H1 (cell line): ENCODE data around the gene CCDC8. TPM values are rescaled to one million over a fixed set of nuclear protein-coding genes. Genes with fewer than 3 reads are reported as not detected.

Experiments used
- CTCF ChIA-PET: fragments of 300-600 bp; sonication (Branson Sonifier 250); formaldehyde crosslinking; loops from one replicate; lab custom pipeline; 2021; ENCODE audit not compliant: partially characterized antibody; lab: Charles Lee
- POLR2A ChIA-PET: fragments of 300-600 bp; sonication (Branson Sonifier 250); formaldehyde crosslinking; loops from one replicate; lab custom pipeline; 2021; ENCODE audit warnings: inconsistent platforms; ENCODE audit not compliant: partially characterized antibody; lab: Charles Lee
- DNase-seq, 2 experiments: peaks; one replicate each; pipeline versions ENCODE4 v3.0.0 to v3.0.0-alpha.2; 2010 to 2022; ENCODE audit warnings: low spot score in 2 of 2, low read depth in 1 of 2, mixed read lengths in 1 of 2
- FAIRE-seq: peaks from 2 replicates; lab custom pipeline; 2011; peaks lifted over from hg19 to GRCh38; lab: Jason Lieb, UNC
- H2AFZ ChIP-seq: 2 replicates; pipeline ENCODE4 v1.8.1; 2012; ENCODE audit warnings: low read length, inconsistent platforms
- H2AK5ac ChIP-seq: 2 replicates; pipeline ENCODE4 v1.6.1; 2013; ENCODE audit warnings: low read depth, low read length
- H2BK120ac ChIP-seq: replicated peaks from 2 replicates; pipeline ENCODE3; 2013; ENCODE audit warnings: low read depth, low read length, inconsistent platforms
- H2BK12ac ChIP-seq: 2 replicates; pipeline ENCODE4 v1.6.1; 2013; ENCODE audit warnings: low read depth, low read length
- H2BK15ac ChIP-seq: 2 replicates; pipeline ENCODE4 v1.6.1; 2013; ENCODE audit warnings: low read length
- H2BK20ac ChIP-seq: 2 replicates; pipeline ENCODE4 v1.6.1; 2013; ENCODE audit warnings: low read length
- H2BK5ac ChIP-seq: 2 replicates; pipeline ENCODE4 v1.6.1; 2013; ENCODE audit warnings: low read depth, low read length
- H3K14ac ChIP-seq: 2 replicates; pipeline ENCODE4 v1.6.1; 2013; ENCODE audit warnings: inconsistent platforms; ENCODE audit not compliant: insufficient read length
- H3K18ac ChIP-seq: 2 replicates; pipeline ENCODE4 v1.6.1; 2013; ENCODE audit warnings: low read length; ENCODE audit errors: extremely low read depth
- H3K23ac ChIP-seq: 2 replicates; pipeline ENCODE4 v1.6.1; 2013; ENCODE audit warnings: inconsistent platforms; ENCODE audit not compliant: insufficient read length
- H3K23me2 ChIP-seq: 2 replicates; pipeline ENCODE4 v1.6.1; 2013; ENCODE audit warnings: low read depth, low read length
- H3K27ac ChIP-seq: 2 replicates; pipeline ENCODE4 v1.6.1; 2011; ENCODE audit warnings: low read depth, low read length, inconsistent platforms
- H3K27me3 ChIP-seq, 4 experiments: replicated peaks in 1 of 4; 1 replicate in 1 of 4; 2 replicates in 3 of 4; pipeline versions ENCODE4 v1.6.1 to v1.8.1; 2011 to 2013; ENCODE audit warnings: low read length in 3 of 4, mild to moderate bottlenecking in 3 of 4, inconsistent platforms in 2 of 4, mixed read lengths in 2 of 4, moderate library complexity in 1 of 4; ENCODE audit not compliant: control insufficient read depth in 3 of 4, insufficient read depth in 3 of 4; ENCODE audit errors: extremely low read depth in 1 of 4
- H3K36me3 ChIP-seq, 4 experiments: 2 replicates each; pipeline versions ENCODE4 v1.6.1 to v1.8.1; 2011 to 2013; ENCODE audit warnings: mild to moderate bottlenecking in 4 of 4, low read length in 3 of 4, moderate library complexity in 2 of 4, control low read depth in 1 of 4, inconsistent platforms in 1 of 4; ENCODE audit not compliant: insufficient read depth in 4 of 4, control insufficient read depth in 2 of 4
- H3K4ac ChIP-seq: replicated peaks from 2 replicates; pipeline ENCODE3; 2013; ENCODE audit warnings: low read length, low read depth, mixed read lengths, inconsistent platforms; ENCODE audit not compliant: insufficient read length
- H3K4me1 ChIP-seq, 4 experiments: replicated peaks in 1 of 4; 1 replicate in 1 of 4; 2 replicates in 3 of 4; pipeline versions ENCODE4 v1.6.1 to v1.8.1; 2011 to 2013; ENCODE audit warnings: low read length in 3 of 4, inconsistent platforms in 2 of 4, mixed read lengths in 1 of 4; ENCODE audit not compliant: insufficient read depth in 4 of 4, control insufficient read depth in 3 of 4
- H3K4me2 ChIP-seq, 2 experiments: 2 replicates each; pipeline versions ENCODE4 v1.6.1 to v1.8.1; 2011 to 2013; ENCODE audit warnings: low read depth in 2 of 2, low read length in 2 of 2, control low read depth in 1 of 2, inconsistent platforms in 1 of 2, mild to moderate bottlenecking in 1 of 2; ENCODE audit not compliant: insufficient read depth in 1 of 2
- H3K4me3 ChIP-seq, 4 experiments: fragments of 200-600, 300-600 bp in 1 of 4; sonication (generic), shearing (Covaris generic), sonication (Bioruptor Twin) in 1 of 4; 2 replicates each; pipeline versions ENCODE4 v1.5.1 to v1.8.1; 2011 to 2016; ENCODE audit warnings: low read length in 4 of 4, low read depth in 3 of 4, control low read depth in 2 of 4, inconsistent platforms in 2 of 4, mild to moderate bottlenecking in 2 of 4, mixed read lengths in 1 of 4, moderate library complexity in 1 of 4; ENCODE audit not compliant: insufficient read depth in 2 of 4; ENCODE audit errors: extremely low read depth in 1 of 4
- H3K56ac ChIP-seq: replicated peaks from 2 replicates; pipeline ENCODE3; 2013; ENCODE audit warnings: low read depth, mild to moderate bottlenecking, mixed read lengths, low read length, inconsistent platforms; ENCODE audit not compliant: insufficient read length
- H3K79me1 ChIP-seq: 2 replicates; pipeline ENCODE4 v1.6.1; 2013; ENCODE audit warnings: low read depth, low read length, control low read depth
- H3K79me2 ChIP-seq, 2 experiments: 2 replicates each; pipeline versions ENCODE4 v1.6.1 to v1.8.1; 2012 to 2013; ENCODE audit warnings: low read length in 2 of 2, mild to moderate bottlenecking in 2 of 2, inconsistent platforms in 1 of 2; ENCODE audit not compliant: insufficient read depth in 2 of 2, control insufficient read depth in 1 of 2
- H3K9ac ChIP-seq, 4 experiments: replicated peaks in 1 of 4; 1 replicate in 1 of 4; 2 replicates in 3 of 4; pipeline versions ENCODE4 v1.6.1 to v1.8.1; 2011 to 2013; ENCODE audit warnings: low read depth in 3 of 4, low read length in 3 of 4, control low read depth in 2 of 4, mild to moderate bottlenecking in 2 of 4, moderate library complexity in 2 of 4, inconsistent platforms in 1 of 4; ENCODE audit errors: extremely low read depth in 1 of 4
- H3K9me3 ChIP-seq, 2 experiments: 2 replicates each; pipeline versions ENCODE4 v1.6.1 to v1.8.1; 2012 to 2013; ENCODE audit warnings: mild to moderate bottlenecking in 2 of 2, moderate library complexity in 2 of 2, control low read depth in 1 of 2, inconsistent platforms in 1 of 2, low read depth in 1 of 2, low read length in 1 of 2, mixed read lengths in 1 of 2; ENCODE audit not compliant: insufficient read depth in 2 of 2
- H4K20me1 ChIP-seq, 2 experiments: replicated peaks in 1 of 2; 2 replicates each; pipeline versions ENCODE3 to v1.8.1; 2011 to 2013; ENCODE audit warnings: inconsistent platforms in 2 of 2, low read length in 2 of 2, mild to moderate bottlenecking in 1 of 2; ENCODE audit not compliant: insufficient read depth in 2 of 2, control insufficient read depth in 1 of 2
- H4K5ac ChIP-seq: 2 replicates; pipeline ENCODE4 v1.6.1; 2013; ENCODE audit warnings: low read length, low read depth, mixed read lengths, inconsistent platforms; ENCODE audit not compliant: insufficient read length
- H4K8ac ChIP-seq: 2 replicates; pipeline ENCODE4 v1.8.0; 2013; ENCODE audit warnings: mild to moderate bottlenecking, moderate library complexity, low read length, inconsistent platforms; ENCODE audit not compliant: insufficient read depth; ENCODE audit errors: extremely low read depth
- H4K91ac ChIP-seq: replicated peaks from 2 replicates; pipeline ENCODE3; 2013; ENCODE audit warnings: low read length, mixed read lengths, inconsistent platforms; ENCODE audit not compliant: insufficient read length
- CBX8 ChIP-seq: fragments of 300-800, 300-1000 bp; sonication (generic); IDR thresholded peaks from 2 replicates; pipeline ENCODE4 v1.7.1; 2016; ENCODE audit warnings: low read depth, low read length, borderline replicate concordance
- CREB1 ChIP-seq: IDR thresholded peaks from 2 replicates; pipeline ENCODE4 v1.6.1; 2012; ENCODE audit warnings: inconsistent platforms
- CTCF ChIP-seq, 3 experiments: IDR thresholded peaks; 1 replicate in 2 of 3; 2 replicates in 1 of 3; pipeline versions ENCODE4 v1.5.1 to v1.6.1; 2011; ENCODE audit warnings: low read length in 3 of 3, mild to moderate bottlenecking in 3 of 3, inconsistent platforms in 2 of 3, low read depth in 1 of 3, moderate library complexity in 1 of 3; ENCODE audit not compliant: insufficient read depth in 1 of 3; ENCODE audit errors: control extremely low read depth in 1 of 3
- E2F6 ChIP-seq: IDR thresholded peaks from 2 replicates; pipeline ENCODE4 v1.6.1; 2012; ENCODE audit warnings: inconsistent platforms
- EGR1 ChIP-seq: IDR thresholded peaks from 2 replicates; pipeline ENCODE4 v1.6.1; 2011; ENCODE audit warnings: low read depth, low read length, borderline replicate concordance
- EZH2 ChIP-seq: fragments of 200-600 bp; sonication (generic); IDR thresholded peaks from 2 replicates; pipeline ENCODE4 v1.7.1; 2012; ENCODE audit warnings: low read depth, mild to moderate bottlenecking, moderate library complexity, low read length, inconsistent platforms; ENCODE audit not compliant: severe bottlenecking
- MAFK ChIP-seq: IDR thresholded peaks from 2 replicates; pipeline ENCODE4 v1.6.1; 2012; ENCODE audit warnings: low read depth, mild to moderate bottlenecking, improper control_type of control experiment, low read length
- RBBP5 ChIP-seq: IDR thresholded peaks from 2 replicates; pipeline ENCODE4 v1.7.1; 2012; ENCODE audit warnings: low read depth, mild to moderate bottlenecking, inconsistent platforms, low read length, moderate library complexity, borderline replicate concordance
- SIN3A ChIP-seq, 2 experiments: IDR thresholded peaks in 1 of 2; conservative IDR thresholded peaks in 1 of 2; 2 replicates each; pipeline ENCODE4 v1.6.1; 2011 to 2012; ENCODE audit warnings: low read length in 2 of 2, improper control_type of control experiment in 1 of 2, low read depth in 1 of 2, mild to moderate bottlenecking in 1 of 2
- SP4 ChIP-seq: IDR thresholded peaks from 2 replicates; pipeline ENCODE4 v1.6.1; 2012; ENCODE audit warnings: low read length, inconsistent platforms
- TAF1 ChIP-seq: IDR thresholded peaks from 2 replicates; pipeline ENCODE4 v1.6.1; 2011; ENCODE audit warnings: mild to moderate bottlenecking, low read depth, low read length
- WGBS, 2 experiments: shearing (Covaris generic) in 1 of 2; methylation state at CpG; one replicate each; pipeline versions ENCODE4 v1.1.6 to v1.1.7; 2013 to 2015; ENCODE audit warnings: low lambda C conversion rate in 2 of 2, mixed read lengths in 2 of 2, inconsistent platforms in 1 of 2, low coverage in 1 of 2, missing lambda C conversion rate in 1 of 2; ENCODE audit not compliant: insufficient replicate concordance in 2 of 2, insufficient coverage in 1 of 2, insufficient read length in 1 of 2; ENCODE audit errors: extremely low coverage in 1 of 2, missing lambda C conversion rate in 1 of 2; 5-methylcytosine and 5-hydroxymethylcytosine counted together
- polyA plus RNA-seq, 7 experiments: library from polyadenylated mRNA; depleted of rRNA in 3 of 7; stranded (reverse) in 5 of 7; unstranded in 2 of 7; fragments of >200 nt in 5 of 7; fragments of 200-250 nt in 2 of 7; gene quantifications; 1 replicate in 5 of 7; 2 replicates in 1 of 7; 4 replicates in 1 of 7; pipeline versions ENCODE4 v1.2.1 to v1.2.3, GENCODE V29; 2011 to 2013; ENCODE audit warnings: missing spikeins in 2 of 7, mixed read lengths in 2 of 7
- total RNA-seq: library from RNA; stranded (reverse); fragmentation: NEBNext Ultra II Directional; extraction: Animal tissue kit (Norgen Biotek cat#: 25700); gene quantifications from 2 replicates; pipeline ENCODE4 v1.2.1, GENCODE V29; 2021

The CCDC8 gene
- total and polyA plus RNA-seq, 2 of the 8 experiments (the other 6 are each of a cell fraction or from before 2014, with no cell fraction given) = 4.9 to 13.6 TPM

DNA sequence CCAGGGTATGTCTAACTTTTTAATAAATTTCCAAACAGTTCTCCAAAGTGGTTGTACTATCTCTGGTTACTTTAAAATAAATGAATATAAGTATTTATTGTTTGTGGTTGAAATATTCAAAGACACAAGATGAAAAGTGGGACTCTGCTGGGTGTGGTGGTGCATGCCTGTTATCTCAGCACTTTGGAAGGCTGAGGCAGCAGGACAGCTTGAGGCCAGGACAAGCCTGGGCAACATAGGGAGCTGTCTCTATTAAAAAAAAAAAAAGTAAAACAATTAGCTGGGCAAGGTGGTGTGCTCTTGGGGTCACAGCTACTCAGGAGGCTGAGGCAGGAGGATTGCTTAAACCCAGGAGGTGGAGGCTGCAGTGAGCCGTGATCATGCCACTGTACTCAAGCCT, 47.6 kb upstream of the CCDC8 start:
- no peak overlapping the region for H3K4me3 ChIP-seq
- WGBS, 2 experiments = 100% methylated on average over 1 of the region's 1 CpG; no CpG with 5 or more reads in 1 of the 2 experiments
- CTCF ChIA-PET = interaction anchor here (0.6 to 1.3 kb wide), 4 partner anchors 10 to 232 kb away, joined by 3 to 4 read pairs (median 4); partner anchors contain the start of gene PNMA8A
- POLR2A ChIA-PET = no interaction called here
- no peaks in the 10 kb centered on the region for H4K20me1 ChIP-seq
- no peak overlapping the region for H2BK12ac ChIP-seq
- no peaks in the 10 kb centered on the region for H3K9me3 ChIP-seq
- H2AFZ ChIP-seq = no peak overlapping the region
- no peak overlapping the region for H4K8ac ChIP-seq
- no peak overlapping the region for H3K56ac ChIP-seq
- H3K4ac ChIP-seq = no peak overlapping the region
- H3K4me1 ChIP-seq = no peaks in the 10 kb centered on the region
- H4K91ac ChIP-seq = no peak overlapping the region
- no peaks in the 10 kb centered on the region for H3K36me3 ChIP-seq
- H2BK15ac ChIP-seq = no peak overlapping the region
- no peak overlapping the region for H2BK20ac ChIP-seq
- H3K79me2 ChIP-seq = no peaks in the 10 kb centered on the region
- no peak overlapping the region for H2AK5ac ChIP-seq
- no peak for DNase-seq
- no peaks in the 10 kb centered on the region for H3K27me3 ChIP-seq
- H3K23ac ChIP-seq = no peak overlapping the region
- no peaks in the 10 kb centered on the region for H3K23me2 ChIP-seq
- no peak overlapping the region for H4K5ac ChIP-seq
- FAIRE-seq = no peak
- no peak overlapping the region for H3K18ac ChIP-seq
- no peak overlapping the region for H3K14ac ChIP-seq
- no peak overlapping the region for H2BK120ac ChIP-seq
- H3K9ac ChIP-seq = no peak overlapping the region
- H3K27ac ChIP-seq = no peak overlapping the region
- H3K4me2 ChIP-seq = no peak overlapping the region
- no peaks in the 10 kb centered on the region for H3K79me1 ChIP-seq
- no peak overlapping the region for H2BK5ac ChIP-seq
- TF ChIP-seq CBX8 (no peak), SIN3A (conservative IDR thresholded peaks at IDR 0.05 in 1 of 2, IDR thresholded peaks at IDR 0.05 in 1 of 2; ENCODE audit: low read depth in 1 of 2, low read length in 2 of 2) (no peak), MAFK (no peak), TAF1 (no peak), EZH2 (no peak), CREB1 (no peak), EGR1 (no peak), E2F6 (no peak), SP4 (no peak), RBBP5 (no peak), CTCF (IDR thresholded peaks at IDR 0.05; ENCODE audit: control extremely low read depth in 1 of 3, insufficient read depth in 1 of 3, low read depth in 1 of 3, low read length in 3 of 3) (no peak)
